GM21576 (cell line): ENCODE measurements around the gene CNGB1.

Experiments
- ATAC-seq: cut with Tn5 transposase; IDR thresholded peaks from one replicate; pipeline ENCODE4 v1.9.1; 2021; ENCODE audit warnings: mild to moderate bottlenecking, moderate library complexity; ENCODE audit not compliant: unreplicated experiment

CNGB1 gene

DNA sequence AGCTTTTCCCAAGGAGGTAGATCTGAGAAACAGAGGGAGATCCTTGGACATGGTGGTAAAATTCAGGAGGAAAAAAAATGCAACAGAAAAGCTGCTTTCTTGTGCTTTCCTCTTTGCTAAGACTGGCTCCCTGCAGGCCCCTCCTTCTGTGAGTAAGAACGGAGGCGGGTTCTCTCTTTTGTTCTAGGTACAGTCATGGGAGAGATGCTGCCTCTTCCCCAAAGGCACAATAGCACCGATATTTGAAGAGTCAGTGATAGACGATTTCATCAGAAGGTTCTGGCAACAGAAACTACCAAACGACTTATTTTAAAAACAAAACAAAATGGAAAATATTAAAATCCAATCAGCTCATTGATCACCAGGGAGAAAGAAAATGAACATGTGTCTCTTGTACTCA lies 136.0 kb downstream of the CNGB1 start:
- no peak for ATAC-seq
